Mesendoderm (in vitro differentiated cells): ENCODE measurements around the gene UAP1L1.

Experiments
- DNase-seq: peaks from one replicate; pipeline ENCODE4 v3.0.0; 2013
- H2AK5ac ChIP-seq: 2 replicates; pipeline ENCODE4 v1.6.1; 2013; ENCODE audit warnings: low read length, inconsistent platforms
- H2BK120ac ChIP-seq: 2 replicates; pipeline ENCODE4 v1.6.1; 2013; ENCODE audit warnings: low read depth, mild to moderate bottlenecking, low read length, moderate library complexity, mixed read lengths
- H2BK15ac ChIP-seq: replicated peaks from 2 replicates; pipeline ENCODE4 v1.6.1; 2013; ENCODE audit warnings: low read depth, mild to moderate bottlenecking, moderate library complexity
- H2BK5ac ChIP-seq: 2 replicates; pipeline ENCODE4 v1.6.1; 2013; ENCODE audit warnings: low read length, inconsistent platforms
- H3K18ac ChIP-seq: 2 replicates; pipeline ENCODE4 v1.6.1; 2013; ENCODE audit warnings: mild to moderate bottlenecking, low read length, mixed read lengths
- H3K23ac ChIP-seq: one replicate; pipeline ENCODE4 v1.6.1; 2013; ENCODE audit warnings: low read length
- H3K27ac ChIP-seq: 2 replicates; pipeline ENCODE4 v1.5.1; 2013; ENCODE audit warnings: low read depth, mild to moderate bottlenecking, inconsistent platforms, low read length, moderate library complexity
- H3K27me3 ChIP-seq: 2 replicates; pipeline ENCODE4 v1.6.1; 2013; ENCODE audit warnings: low read length, control low read depth, mild to moderate bottlenecking, inconsistent platforms; ENCODE audit not compliant: insufficient read depth, poor library complexity
- H3K36me3 ChIP-seq: 2 replicates; pipeline ENCODE4 v1.6.1; 2013; ENCODE audit warnings: low read length, inconsistent platforms; ENCODE audit not compliant: control insufficient read depth, insufficient read depth
- H3K4ac ChIP-seq: one replicate; pipeline ENCODE4 v1.6.1; 2013; ENCODE audit warnings: low read depth, mild to moderate bottlenecking, low read length, moderate library complexity
- H3K4me1 ChIP-seq: 2 replicates; pipeline ENCODE4 v1.6.1; 2013; ENCODE audit warnings: low read depth, low read length, inconsistent platforms; ENCODE audit not compliant: control insufficient read depth
- H3K4me2 ChIP-seq: 2 replicates; pipeline ENCODE4 v1.6.1; 2013; ENCODE audit warnings: low read length
- H3K4me3 ChIP-seq: 2 replicates; pipeline ENCODE4 v1.5.1; 2013; ENCODE audit warnings: mild to moderate bottlenecking, low read length
- H3K56ac ChIP-seq: one replicate; pipeline ENCODE4 v1.6.1; 2013; ENCODE audit warnings: low read length
- H3K79me1 ChIP-seq: 2 replicates; pipeline ENCODE4 v1.6.1; 2013; ENCODE audit warnings: low read length, inconsistent platforms
- H3K79me2 ChIP-seq: 2 replicates; pipeline ENCODE4 v1.6.1; 2013; ENCODE audit warnings: mild to moderate bottlenecking, low read length; ENCODE audit not compliant: control insufficient read depth, insufficient read depth
- H3K9ac ChIP-seq: 2 replicates; pipeline ENCODE4 v1.6.1; 2013; ENCODE audit warnings: low read length, inconsistent platforms
- H4K5ac ChIP-seq: one replicate; pipeline ENCODE4 v1.6.1; 2013; ENCODE audit warnings: low read length
- H4K8ac ChIP-seq: one replicate; pipeline ENCODE4 v1.6.1; 2013; ENCODE audit warnings: low read depth, mild to moderate bottlenecking, control low read depth, low read length, moderate library complexity
- WGBS: extraction: QIAGEN DNeasy Blood & Tissue Kit; methylation state at CpG from one replicate; pipeline ENCODE4 v1.1.7; 2013; ENCODE audit warnings: low lambda C conversion rate, missing lambda C conversion rate; ENCODE audit not compliant: insufficient coverage; ENCODE audit errors: extremely low coverage; 5-methylcytosine and 5-hydroxymethylcytosine counted together

UAP1L1 gene

GRCh38 chr9:137110911-137111787 is 33.8 kb downstream of the UAP1L1 start:
- Histone ChIP-seq H3K27me3 (peaks cover 15% of the 10 kb centered on the region), H3K23ac (no peak overlapping the region), H2BK15ac (no peak overlapping the region), H2BK5ac (no peak overlapping the region), H4K5ac (no peak overlapping the region), H3K27ac (no peak overlapping the region), H2BK120ac (no peak overlapping the region), H3K36me3 (no peaks in the 10 kb centered on the region), H3K79me1 (no peaks in the 10 kb centered on the region), H3K4me2 (no peak overlapping the region), H2AK5ac (no peak overlapping the region), H3K56ac (no peak overlapping the region), H3K4me3 (no peak overlapping the region), H4K8ac (no peak overlapping the region), H3K18ac (no peak overlapping the region), H3K79me2 (no peaks in the 10 kb centered on the region), H3K4ac (no peak overlapping the region), H3K9ac (no peak overlapping the region), H3K4me1 (no peaks in the 10 kb centered on the region)
- DNase-seq, result no peak
- WGBS, result no CpG with 5 or more reads among the region's 28 CpGs

GRCh38 chr9:137111788-137112563 is 34.7 kb downstream of the UAP1L1 start:
- Histone ChIP-seq H2BK120ac (no peak overlapping the region), H4K5ac (no peak overlapping the region), H3K79me2 (no peaks in the 10 kb centered on the region), H3K56ac (no peak overlapping the region), H2AK5ac (no peak overlapping the region), H3K4me3 (no peak overlapping the region), H3K79me1 (no peaks in the 10 kb centered on the region), H3K4me2 (no peak overlapping the region), H2BK5ac (no peak overlapping the region), H3K27me3 (peaks cover 15% of the 10 kb centered on the region), H3K9ac (no peak overlapping the region), H4K8ac (no peak overlapping the region), H2BK15ac (no peak overlapping the region), H3K4ac (no peak overlapping the region), H3K23ac (no peak overlapping the region), H3K36me3 (no peaks in the 10 kb centered on the region), H3K27ac (no peak overlapping the region), H3K18ac (no peak overlapping the region), H3K4me1 (no peaks in the 10 kb centered on the region)
- no peak for DNase-seq
- no CpG with 5 or more reads among the region's 35 CpGs for WGBS

- Histone ChIP-seq H4K5ac (no peak overlapping the region), H3K18ac (no peak overlapping the region), H2BK15ac (no peak overlapping the region), H3K27ac (no peak overlapping the region), H3K79me1 (no peaks in the 10 kb centered on the region), H4K8ac (no peak overlapping the region), H3K56ac (no peak overlapping the region), H3K9ac (no peak overlapping the region), H2BK120ac (no peak overlapping the region), H3K4me2 (no peak overlapping the region), H3K4ac (no peak overlapping the region), H3K36me3 (no peaks in the 10 kb centered on the region), H3K27me3 (peaks cover 15% of the 10 kb centered on the region), H3K4me1 (no peaks in the 10 kb centered on the region), H2BK5ac (no peak overlapping the region), H3K4me3 (no peak overlapping the region), H3K23ac (no peak overlapping the region), H2AK5ac (no peak overlapping the region), H3K79me2 (no peaks in the 10 kb centered on the region)
- DNase-seq, result no peak
- WGBS, result no CpG with 5 or more reads among the region's 42 CpGs
Measured at GRCh38 chr9:137112564-137113384, 35.5 kb downstream of the UAP1L1 start.

GRCh38 chr9:137113385-137114159 is 36.3 kb downstream of the UAP1L1 start:
- H3K9ac ChIP-seq, result no peak overlapping the region
- no peak for DNase-seq
- WGBS, result no CpG with 5 or more reads among the region's 66 CpGs

GRCh38 chr9:137114220-137114612 is 36.9 kb downstream of the UAP1L1 start:
- no peak for DNase-seq
- H2BK120ac ChIP-seq, result no peak overlapping the region
- no peak overlapping the region for H3K18ac ChIP-seq
- peaks cover 15% of the 10 kb centered on the region for H3K27me3 ChIP-seq
- no peak overlapping the region for H3K23ac ChIP-seq
- no peak overlapping the region for H3K4ac ChIP-seq
- no peak overlapping the region for H3K9ac ChIP-seq
- H3K4me3 ChIP-seq, result no peak overlapping the region
- H2AK5ac ChIP-seq, result no peak overlapping the region
- no peak overlapping the region for H4K8ac ChIP-seq
- H3K4me1 ChIP-seq, result no peaks in the 10 kb centered on the region
- no peak overlapping the region for H3K27ac ChIP-seq
- no peaks in the 10 kb centered on the region for H3K36me3 ChIP-seq
- H2BK5ac ChIP-seq, result no peak overlapping the region
- no peaks in the 10 kb centered on the region for H3K79me2 ChIP-seq
- H3K56ac ChIP-seq, result peak overlapping the region; percentile 25
- H3K4me2 ChIP-seq, result no peak overlapping the region
- WGBS, result no CpG with 5 or more reads among the region's 45 CpGs
- no peak overlapping the region for H2BK15ac ChIP-seq
- H3K79me1 ChIP-seq, result no peaks in the 10 kb centered on the region
- no peak overlapping the region for H4K5ac ChIP-seq

More at GRCh38 chr9:137113385-137114159, 36.3 kb downstream of the UAP1L1 start:
- no peaks in the 10 kb centered on the region for H3K79me1 ChIP-seq
- no peaks in the 10 kb centered on the region for H3K4me1 ChIP-seq
- H3K4me2 ChIP-seq, result no peak overlapping the region
- H3K4ac ChIP-seq, result no peak overlapping the region
- H2AK5ac ChIP-seq, result no peak overlapping the region
- no peaks in the 10 kb centered on the region for H3K36me3 ChIP-seq
- peaks cover 15% of the 10 kb centered on the region for H3K27me3 ChIP-seq
- H4K5ac ChIP-seq, result no peak overlapping the region
- no peak overlapping the region for H4K8ac ChIP-seq
- H3K23ac ChIP-seq, result no peak overlapping the region
- no peak overlapping the region for H3K18ac ChIP-seq
- H2BK15ac ChIP-seq, result no peak overlapping the region
- no peak overlapping the region for H3K27ac ChIP-seq
- no peak overlapping the region for H3K56ac ChIP-seq
- no peak overlapping the region for H2BK5ac ChIP-seq
- no peak overlapping the region for H3K4me3 ChIP-seq
- H3K79me2 ChIP-seq, result no peaks in the 10 kb centered on the region
- no peak overlapping the region for H2BK120ac ChIP-seq
